GM18511 (cell line): Measurements from ENCODE around the gene LRIT1.

ENCODE experiments used
- ATAC-seq: cut with Tn5 transposase; IDR thresholded peaks from one replicate; pipeline ENCODE4 v1.9.1; 2021; ENCODE audit warnings: mild to moderate bottlenecking, moderate library complexity; ENCODE audit not compliant: unreplicated experiment

Gene LRIT1

DNA sequence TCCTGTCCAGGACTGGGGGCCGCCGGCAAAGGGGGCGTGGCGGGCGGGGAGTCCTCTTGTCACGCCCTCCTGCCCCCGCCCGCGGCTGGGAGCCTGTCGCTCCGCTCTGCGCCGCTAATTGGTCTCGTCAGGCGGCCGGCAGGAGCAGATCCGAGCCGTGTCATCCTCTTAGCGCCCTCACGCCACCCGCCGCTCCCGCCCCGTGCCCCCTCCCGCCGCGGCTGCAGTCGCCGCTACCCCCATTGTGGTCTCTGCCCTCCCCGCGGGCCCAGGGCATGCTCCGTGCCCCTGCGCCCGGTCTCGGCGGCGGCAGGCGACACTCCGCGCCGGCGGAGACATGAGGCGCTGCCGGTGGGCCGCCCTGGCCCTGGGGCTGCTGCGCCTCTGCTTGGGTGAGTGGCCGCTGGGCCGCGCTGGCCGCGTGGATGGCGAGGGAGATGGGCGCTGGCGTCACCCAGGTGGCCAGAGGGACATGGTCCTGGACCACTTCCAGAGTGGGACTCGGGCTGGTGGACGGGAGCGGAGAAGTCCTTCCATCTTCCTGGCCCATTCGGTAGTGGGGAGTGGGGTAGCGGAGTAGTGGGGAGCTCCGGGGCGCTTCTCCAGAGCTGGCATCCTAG lies 46.8 kb downstream of the LRIT1 start, which contains the start of gene CDHR1:
Gene CDHR1, plus strand, starts transcription at position 114 of the 620 bp plus-strand sequence. Its CDS starts 224 bp downstream, at position 338.
- ATAC-seq, result peak; percentile 62

DNA sequence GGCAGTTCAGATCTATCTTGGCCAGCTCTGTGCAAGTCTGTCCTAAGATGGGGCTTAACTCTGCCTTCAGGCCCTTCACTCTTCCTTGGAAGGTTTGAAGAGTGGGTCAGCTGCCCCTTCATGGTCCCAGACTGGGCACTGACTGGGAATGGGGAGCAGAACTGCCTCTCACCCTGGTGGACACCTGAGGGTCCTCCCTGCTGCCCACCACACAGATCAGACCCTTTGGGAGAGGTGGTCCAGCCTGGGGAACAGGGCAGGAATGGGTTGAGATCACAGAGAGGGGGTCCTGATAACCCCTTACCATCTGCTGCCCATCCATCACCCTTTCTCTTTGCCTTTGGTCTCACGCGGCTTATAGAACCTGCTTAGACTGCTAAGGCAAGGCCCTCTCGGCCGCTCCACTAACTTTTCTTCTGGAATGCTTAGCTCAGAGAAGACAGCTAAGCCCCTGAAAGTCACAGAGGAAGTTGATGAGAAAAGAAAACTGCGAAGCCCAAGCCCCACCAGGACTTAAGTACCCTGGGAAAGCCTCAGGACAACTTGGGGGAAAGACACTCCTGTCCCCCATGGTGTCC lies 47.4 kb downstream of the LRIT1 start:
- peak; percentile 7 for ATAC-seq

- no peak for ATAC-seq
Measured at GRCh38 chr10:84193327-84193726, 48.0 kb downstream of the LRIT1 start.

DNA sequence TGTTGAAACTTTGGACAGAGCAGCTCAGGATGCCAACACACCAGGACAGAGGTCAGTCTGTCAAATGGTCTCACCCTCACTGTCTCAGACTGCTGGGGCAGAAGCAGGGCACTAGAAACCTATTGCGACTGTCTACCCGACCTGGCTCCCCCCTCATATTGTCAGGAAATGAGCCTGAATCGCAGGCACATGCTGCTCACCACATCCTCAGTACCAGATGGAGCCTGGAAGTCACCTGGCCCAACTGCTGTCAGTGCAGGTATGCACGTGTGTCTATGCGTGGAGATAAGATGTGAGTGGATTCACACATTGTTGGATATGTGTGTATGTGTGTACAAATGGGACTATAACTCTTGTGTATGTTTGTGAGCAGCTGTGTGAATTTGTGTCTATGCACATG lies 50.2 kb downstream of the LRIT1 start:
- no peak for ATAC-seq

- ATAC-seq, result no peak
Measured at GRCh38 chr10:84190621-84191020, 50.7 kb downstream of the LRIT1 start.

DNA sequence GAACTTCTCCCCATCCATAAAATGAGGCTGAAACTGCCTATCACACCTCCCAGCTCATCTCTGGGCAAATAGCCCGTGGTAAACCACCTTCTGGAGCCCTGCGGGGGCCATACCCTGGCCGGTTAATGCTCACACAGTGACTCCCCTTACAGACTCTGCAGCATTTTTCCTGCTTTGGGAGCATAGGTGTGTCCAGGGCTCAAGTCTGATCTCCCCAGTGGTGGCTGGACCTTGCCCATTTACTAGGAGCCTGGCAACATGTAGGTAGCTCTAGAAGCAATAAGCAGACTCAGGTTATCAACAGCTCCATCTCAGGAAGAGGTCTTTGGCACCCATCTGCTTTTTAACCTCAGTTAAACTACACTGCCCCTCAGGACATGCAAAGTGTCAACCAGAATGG lies 52.5 kb downstream of the LRIT1 start:
- no peak for ATAC-seq

- ATAC-seq, result no peak
Measured at GRCh38 chr10:84185526-84186175, 55.7 kb downstream of the LRIT1 start.

DNA sequence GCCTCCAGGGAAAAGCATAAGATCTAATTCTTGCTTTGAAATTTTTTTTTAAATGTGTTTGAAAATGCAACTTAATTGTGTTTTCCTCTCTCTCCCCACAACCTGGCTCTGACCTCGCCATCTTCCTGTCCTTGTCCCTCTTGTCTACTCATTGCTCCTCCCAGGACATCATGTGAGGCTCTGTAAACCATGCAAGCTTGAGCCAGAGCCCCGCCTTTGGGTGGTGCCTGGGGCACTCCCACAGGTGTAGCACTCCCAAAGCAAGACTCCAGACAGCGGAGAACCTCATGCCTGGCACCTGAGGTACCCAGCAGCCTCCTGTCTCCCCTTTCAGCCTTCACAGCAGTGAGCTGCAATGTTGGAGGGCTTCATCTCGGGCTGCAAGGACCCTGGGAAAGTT lies 56.8 kb downstream of the LRIT1 start:
- ATAC-seq, result peak; percentile 60

- ATAC-seq, result no peak
Measured at GRCh38 chr10:84181631-84182030, 59.7 kb downstream of the LRIT1 start.
